GM19452 (cell line): Measurements from ENCODE around the gene U2AF2.

Experiments used
- ATAC-seq: cut with Tn5 transposase; IDR thresholded peaks from one replicate; pipeline ENCODE4 v1.9.1; 2021; ENCODE audit not compliant: unreplicated experiment

Gene U2AF2

GRCh38 chr19:55688422-55689218, 33.8 kb downstream of the U2AF2 start:
- no peak for ATAC-seq

DNA sequence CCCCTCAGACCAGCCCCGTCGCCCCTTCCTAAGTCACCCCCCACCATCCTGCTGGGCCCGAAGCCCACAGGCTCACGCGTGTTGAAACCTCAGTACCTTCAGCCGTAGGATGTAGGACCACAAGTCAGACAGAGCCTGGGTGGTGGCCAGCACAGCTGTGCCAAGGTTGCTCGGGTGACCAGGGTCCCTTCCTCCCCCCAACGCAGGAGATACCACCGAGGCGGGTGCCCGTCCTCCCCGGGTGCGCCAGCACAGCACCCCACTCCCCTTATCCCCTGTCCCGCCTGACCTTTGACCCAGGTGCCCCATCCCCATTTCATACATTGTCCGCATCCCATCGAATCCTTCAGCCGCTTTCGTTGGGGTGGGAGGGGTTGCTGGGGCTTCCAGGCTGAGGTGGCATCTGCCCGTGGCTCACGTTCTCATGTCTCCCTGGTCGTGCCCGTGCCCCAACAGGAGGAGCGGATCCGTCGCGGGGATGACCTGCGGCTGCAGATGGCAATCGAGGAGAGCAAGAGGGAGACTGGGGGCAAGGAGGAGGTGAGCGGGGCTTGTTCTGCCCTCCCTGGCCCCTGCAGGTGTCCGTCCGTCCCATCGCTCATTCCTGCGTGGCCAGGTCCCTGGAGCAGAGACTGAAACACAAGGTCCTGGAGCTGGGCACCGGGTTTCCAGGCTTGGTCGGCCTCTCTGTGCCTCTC, 34.7 kb downstream of the U2AF2 start:
- ATAC-seq, result no peak

DNA sequence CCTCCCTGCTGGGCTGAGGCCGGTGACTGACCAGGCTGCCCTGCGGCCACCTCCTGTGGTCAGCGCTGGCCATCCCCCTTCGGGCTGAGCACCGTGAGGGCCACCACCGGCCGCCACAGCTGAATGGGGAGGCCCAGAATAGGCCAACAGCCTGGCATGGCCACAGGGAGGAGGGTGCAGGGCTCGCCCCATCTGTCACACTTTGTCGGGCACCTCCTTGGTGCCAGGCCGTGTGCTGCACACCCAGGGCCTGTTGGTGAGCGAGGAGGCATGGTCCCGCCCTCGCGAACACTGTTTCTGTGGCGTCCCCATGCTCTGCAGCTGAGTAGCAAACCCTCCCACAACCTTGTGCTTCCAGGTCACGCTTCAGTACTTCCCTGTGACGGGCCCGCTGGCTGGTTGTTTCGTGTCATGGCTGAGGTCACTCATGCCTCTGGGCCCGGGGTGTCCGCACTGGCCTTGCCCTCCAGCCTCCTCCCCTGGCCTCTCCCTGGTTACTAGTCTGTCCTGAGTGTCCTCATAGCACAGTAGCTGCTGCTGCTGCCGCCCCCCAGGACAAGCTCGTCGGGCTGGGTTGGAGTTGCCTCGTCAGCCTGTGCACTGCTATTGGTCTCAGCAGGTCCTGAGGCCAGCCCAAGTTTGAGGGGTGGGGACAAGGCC, 35.4 kb downstream of the U2AF2 start:
- ATAC-seq, result no peak

GRCh38 chr19:55690769-55691545, 36.1 kb downstream of the U2AF2 start:
- ATAC-seq, result no peak

- no peak for ATAC-seq
Observed at GRCh38 chr19:55691561-55692481, 37.0 kb downstream of the U2AF2 start.

DNA sequence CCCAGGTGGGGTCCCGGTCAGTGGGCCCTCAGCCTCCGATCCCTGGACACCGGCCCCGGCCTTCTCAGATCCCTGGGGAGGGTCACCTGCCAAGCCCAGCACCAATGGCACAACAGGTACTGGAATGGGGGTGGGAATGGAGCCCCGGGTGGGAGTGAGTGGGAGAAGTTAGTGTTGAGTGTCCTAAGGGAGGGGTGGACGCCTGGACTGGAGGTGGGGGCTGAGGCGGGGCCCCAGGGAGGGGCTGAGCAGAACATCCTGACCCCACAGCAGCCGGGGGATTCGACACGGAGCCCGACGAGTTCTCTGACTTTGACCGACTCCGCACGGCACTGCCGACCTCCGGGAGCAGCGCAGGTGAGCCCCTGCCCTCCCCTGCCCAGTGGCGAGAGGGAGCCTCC, 37.8 kb downstream of the U2AF2 start:
- ATAC-seq, result no peak

- ATAC-seq, result no peak
Observed at GRCh38 chr19:55693336-55693974, 38.6 kb downstream of the U2AF2 start.

- ATAC-seq, result no peak
Observed at GRCh38 chr19:55694241-55694655, 39.4 kb downstream of the U2AF2 start.

- ATAC-seq, result no peak
Observed at GRCh38 chr19:55694656-55695491, 40.0 kb downstream of the U2AF2 start.

DNA sequence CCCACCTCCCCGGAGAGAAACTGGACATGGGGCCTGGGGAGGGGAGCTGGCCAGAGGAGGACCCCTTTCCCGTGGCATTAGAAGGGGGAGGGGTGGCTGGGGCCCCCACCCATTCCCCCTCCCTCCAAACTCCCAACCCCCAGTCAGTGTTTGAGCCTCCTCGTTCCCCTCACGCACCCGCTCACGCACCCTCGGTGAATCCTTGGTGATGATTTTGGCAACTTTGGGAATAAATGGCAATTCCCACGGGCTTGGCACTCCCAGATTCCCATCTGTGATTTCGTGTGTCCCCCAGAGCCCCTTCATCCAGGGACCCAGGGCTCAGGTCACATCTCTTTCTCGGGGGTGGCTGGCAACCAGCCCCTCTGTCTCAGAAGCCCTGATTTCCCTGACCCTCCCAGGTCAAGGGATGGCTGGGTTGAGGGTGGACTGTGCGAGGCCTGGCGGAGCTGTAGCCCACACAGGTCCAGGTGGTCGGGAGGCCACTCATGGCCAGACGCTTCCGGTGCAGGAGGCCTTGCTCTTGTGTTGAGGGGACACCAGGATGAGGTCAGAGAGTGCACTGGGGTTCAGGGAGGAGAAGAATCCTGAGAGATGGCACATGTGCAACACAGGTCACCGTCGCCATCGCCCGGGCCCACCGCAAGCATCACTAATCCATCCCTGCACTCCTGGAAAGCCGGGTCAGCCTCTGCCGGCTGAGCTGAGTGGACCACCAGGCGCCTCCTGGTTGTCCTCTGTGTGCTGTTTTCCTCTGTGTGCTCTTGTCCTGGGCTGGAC, 40.9 kb downstream of the U2AF2 start:
- no peak for ATAC-seq

GRCh38 chr19:55696301-55697068, 41.6 kb downstream of the U2AF2 start:
- no peak for ATAC-seq

DNA sequence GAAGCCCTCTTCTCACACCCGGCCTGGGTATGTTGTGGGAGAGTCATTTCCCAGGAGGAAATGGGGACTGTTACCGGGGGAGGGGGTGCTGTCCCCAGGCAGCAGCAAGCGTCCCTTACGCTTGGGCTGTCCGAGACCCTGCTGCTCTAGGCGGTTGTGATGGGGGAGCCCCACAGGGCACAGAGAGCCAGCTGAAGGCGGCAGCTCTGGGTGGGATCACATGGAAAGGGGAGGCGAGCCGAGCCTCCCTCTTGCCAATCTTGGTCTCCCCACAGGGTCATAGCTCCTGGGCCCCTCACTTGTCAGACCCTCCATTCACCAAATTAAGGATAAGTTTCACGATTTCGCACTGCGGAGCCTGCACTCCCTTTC, 42.2 kb downstream of the U2AF2 start:
- no peak for ATAC-seq

DNA sequence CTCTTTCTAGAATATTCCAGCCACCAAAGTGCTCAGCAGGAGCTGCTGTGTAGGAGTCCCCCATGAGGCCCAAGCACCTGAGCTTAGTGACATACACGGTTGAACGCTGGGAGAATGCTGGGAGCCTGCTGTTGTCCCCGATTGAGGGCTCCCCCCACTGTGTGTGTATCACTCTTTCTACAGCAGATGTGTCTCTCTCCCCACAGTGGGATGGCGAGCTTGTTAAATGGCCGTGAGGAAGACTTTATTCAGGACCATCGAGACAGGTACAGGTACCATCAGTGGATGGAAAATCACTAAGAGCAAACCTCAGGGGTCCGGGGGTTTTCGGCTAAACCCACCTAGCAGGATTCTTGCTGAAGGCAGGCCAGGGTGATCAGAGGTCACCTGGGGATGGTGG, 42.9 kb downstream of the U2AF2 start:
- no peak for ATAC-seq

- ATAC-seq, result no peak
Observed at GRCh38 chr19:55698256-55698655, 43.4 kb downstream of the U2AF2 start.

DNA sequence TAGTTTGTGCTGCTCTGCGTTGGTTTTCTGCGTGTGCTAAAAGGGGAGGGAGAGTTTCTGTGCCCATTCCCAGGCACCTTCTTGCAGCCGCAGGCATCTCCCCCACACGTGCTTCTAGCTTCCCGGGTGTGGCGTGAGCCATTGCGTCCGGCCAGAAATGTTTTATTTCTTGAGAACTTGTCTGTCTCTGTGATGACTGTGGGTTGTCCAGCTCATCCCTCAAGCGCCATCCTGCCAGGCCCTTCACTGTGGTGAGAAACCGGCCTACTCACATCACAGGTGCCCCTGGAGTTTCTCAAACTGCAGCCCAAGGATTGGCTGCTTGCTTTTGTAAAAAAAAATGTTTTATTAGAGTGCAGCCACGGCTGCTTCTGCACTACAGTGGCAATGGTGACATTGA, 44.4 kb downstream of the U2AF2 start:
- ATAC-seq, result no peak

- ATAC-seq, result no peak
Observed at GRCh38 chr19:55700813-55701212, 46.0 kb downstream of the U2AF2 start.

DNA sequence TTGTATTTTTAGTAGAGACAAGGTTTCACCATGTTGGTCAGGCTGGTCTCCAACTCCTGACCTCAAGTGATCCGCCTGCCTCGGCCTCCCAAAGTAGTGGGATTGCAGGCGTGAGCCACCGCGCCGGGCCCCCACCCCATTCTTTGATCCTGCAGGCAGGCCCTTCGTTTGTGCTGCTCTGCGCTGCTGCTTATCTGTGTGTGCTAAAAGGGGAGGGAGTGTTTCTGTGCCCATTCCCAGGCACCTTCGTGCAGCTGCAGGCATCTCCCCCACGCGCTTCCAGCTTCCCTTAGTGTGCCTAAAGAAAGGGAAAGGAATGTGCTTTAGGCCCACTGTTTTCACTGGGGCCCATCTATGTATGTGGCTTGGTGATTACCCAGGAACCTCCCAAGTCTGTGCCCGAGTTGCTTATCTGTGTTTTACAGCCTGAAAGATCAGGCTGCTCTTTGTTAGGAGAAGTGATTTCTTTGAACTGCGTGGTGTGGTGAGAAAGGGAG, 47.3 kb downstream of the U2AF2 start:
- ATAC-seq, result no peak
